HG02678 (cell line): Measurements from ENCODE around the gene GYG2.
"Not testable (repeated sequence)": the region's sequence is repeated elsewhere in the genome, so short reads cannot be mapped to it uniquely, and the experiment has no call there.

ENCODE experiments used
- ATAC-seq: cut with Tn5 transposase; IDR thresholded peaks from one replicate; pipeline ENCODE4 v1.9.1; 2021; ENCODE audit warnings: mild to moderate bottlenecking, moderate library complexity; ENCODE audit not compliant: unreplicated experiment

GYG2 gene

GRCh38 chrX:2898846-2899512 lies 70.2 kb downstream of the GYG2 start:
- no peak for ATAC-seq

- no peak for ATAC-seq
Observed at GRCh38 chrX:2901367-2902036, 72.8 kb downstream of the GYG2 start.

GRCh38 chrX:2902841-2903240 lies 74.1 kb downstream of the GYG2 start:
- ATAC-seq: no peak

DNA sequence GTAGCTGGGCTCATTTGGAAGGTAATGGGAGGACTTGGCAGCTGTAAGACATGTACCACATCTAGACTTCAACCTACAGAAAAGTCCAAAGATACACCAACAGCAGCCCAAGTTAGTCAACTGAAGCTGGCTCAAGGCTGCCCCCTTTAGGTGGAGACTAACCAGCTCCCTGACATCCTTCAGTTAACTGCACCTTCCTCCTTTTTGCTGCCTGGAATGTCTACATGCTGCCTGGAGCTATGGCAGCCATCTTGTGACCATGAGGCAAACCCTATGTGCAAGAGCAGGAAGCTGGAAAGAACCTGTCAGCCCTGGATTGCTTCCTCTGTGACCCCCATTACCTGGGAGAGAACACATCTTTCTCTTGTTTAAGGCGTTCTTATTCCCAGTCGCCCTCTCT lies 74.6 kb downstream of the GYG2 start:
- no peak for ATAC-seq

DNA sequence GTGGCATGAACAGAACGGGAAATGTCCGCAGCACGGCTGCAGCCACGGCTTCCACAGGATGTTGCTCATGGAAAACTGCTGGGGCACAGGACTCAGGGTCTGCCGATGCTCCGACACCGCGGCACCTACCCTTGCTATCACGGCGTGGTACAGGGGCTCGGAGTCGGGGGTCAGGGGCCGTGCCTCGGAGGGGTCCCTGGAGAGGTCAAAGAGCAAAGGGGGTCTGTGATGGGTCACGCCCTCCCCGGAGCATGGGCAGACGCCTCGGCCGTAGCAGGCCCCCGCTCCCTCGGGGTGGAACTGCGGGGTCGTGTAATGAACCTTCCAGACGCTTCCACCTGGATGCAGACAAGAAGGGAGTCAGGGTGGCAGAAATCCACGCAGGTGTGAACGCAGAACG lies 78.6 kb downstream of the GYG2 start:
- no peak for ATAC-seq

DNA sequence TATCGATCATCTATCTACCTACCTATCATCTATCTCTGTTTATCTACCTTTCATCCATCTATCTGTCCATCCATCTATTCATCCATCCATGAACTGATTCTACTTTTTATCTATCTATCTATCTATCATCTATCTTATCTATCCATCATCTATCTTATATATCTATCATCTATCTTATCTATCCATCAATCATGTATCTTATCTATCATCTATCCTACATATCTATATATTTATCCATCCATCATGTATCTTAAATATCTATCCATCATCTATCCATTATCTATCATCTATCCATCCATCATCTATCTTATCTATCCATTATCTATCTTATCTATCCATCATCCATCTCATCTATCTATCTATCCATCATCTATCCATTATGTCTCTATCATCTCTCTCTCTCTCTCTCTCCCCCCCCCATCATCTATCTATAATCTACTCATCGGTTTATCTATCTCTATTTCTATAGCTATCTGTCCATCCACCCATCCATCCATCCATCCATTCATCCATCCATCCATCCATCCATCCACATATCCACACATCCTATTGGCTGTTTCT lies 79.5 kb downstream of the GYG2 start:
- no peak for ATAC-seq

- no peak for ATAC-seq
Observed at GRCh38 chrX:2910109-2910508, 81.4 kb downstream of the GYG2 start.

DNA sequence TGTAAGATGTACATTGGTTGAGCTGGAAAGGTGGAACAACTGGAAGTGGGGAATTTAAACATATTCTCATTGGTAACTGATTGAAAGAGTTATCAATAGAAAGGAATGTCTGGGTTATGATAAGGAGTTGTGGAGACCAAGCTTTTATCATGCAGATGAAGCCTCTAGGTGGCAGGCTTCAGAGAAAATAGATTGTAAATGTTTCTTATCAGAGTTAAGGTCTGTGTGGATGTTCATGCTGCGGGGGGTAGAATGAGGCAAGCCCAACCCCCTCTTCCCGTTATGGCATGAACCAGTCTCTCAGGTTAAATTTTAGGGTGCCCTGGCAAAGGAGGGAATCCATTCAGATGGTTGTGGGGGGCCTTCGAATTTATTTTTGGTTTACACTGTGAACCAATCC lies 84.4 kb downstream of the GYG2 start:
- no peak for ATAC-seq

DNA sequence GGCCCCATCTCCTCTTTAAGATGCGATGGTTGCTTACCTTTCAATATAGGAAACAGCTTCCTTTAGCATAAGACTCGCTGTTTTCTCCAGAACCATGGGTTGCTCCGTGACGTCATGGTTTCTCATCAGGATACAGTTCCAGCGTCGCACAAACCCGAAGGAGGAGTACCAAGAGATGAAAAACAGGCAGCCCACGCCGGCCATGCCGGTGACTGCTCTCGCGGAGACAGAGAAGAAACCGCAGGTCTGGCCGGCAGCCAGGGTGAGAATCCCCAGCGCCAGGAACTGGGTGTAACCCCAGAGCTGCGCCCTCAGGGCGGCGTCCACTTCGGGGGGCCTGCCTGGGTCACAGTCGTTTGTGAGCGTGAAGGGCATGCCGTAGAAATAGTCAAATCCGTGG lies 89.0 kb downstream of the GYG2 start:
- ATAC-seq: no peak

DNA sequence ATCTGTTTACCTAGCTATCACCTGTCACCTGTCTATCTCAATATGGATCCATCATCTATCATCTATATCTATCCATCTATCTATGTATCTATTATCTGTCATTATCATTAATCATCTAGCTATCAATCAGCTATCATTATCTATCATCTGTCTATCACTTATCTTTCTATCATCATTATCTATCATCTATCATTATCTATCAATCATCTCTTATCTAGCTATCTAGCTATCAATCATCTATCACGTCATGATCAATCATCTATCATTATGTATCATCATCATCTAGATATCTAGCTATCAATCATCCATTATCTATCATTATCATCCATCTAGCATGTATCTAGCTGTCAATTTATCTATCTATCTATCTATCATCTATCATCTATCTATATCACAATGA lies 92.5 kb downstream of the GYG2 start:
- no peak for ATAC-seq

- no peak for ATAC-seq
Observed at GRCh38 chrX:2921750-2922149, 93.0 kb downstream of the GYG2 start.

GRCh38 chrX:2924151-2924550 lies 95.4 kb downstream of the GYG2 start:
- ATAC-seq: no peak

GRCh38 chrX:2926255-2926654 lies 97.5 kb downstream of the GYG2 start:
- not testable (repeated sequence) for ATAC-seq

- no peak for ATAC-seq
Observed at GRCh38 chrX:2926664-2927275, 98.0 kb downstream of the GYG2 start.

GRCh38 chrX:2928191-2928582 lies 99.5 kb downstream of the GYG2 start:
- ATAC-seq: no peak

DNA sequence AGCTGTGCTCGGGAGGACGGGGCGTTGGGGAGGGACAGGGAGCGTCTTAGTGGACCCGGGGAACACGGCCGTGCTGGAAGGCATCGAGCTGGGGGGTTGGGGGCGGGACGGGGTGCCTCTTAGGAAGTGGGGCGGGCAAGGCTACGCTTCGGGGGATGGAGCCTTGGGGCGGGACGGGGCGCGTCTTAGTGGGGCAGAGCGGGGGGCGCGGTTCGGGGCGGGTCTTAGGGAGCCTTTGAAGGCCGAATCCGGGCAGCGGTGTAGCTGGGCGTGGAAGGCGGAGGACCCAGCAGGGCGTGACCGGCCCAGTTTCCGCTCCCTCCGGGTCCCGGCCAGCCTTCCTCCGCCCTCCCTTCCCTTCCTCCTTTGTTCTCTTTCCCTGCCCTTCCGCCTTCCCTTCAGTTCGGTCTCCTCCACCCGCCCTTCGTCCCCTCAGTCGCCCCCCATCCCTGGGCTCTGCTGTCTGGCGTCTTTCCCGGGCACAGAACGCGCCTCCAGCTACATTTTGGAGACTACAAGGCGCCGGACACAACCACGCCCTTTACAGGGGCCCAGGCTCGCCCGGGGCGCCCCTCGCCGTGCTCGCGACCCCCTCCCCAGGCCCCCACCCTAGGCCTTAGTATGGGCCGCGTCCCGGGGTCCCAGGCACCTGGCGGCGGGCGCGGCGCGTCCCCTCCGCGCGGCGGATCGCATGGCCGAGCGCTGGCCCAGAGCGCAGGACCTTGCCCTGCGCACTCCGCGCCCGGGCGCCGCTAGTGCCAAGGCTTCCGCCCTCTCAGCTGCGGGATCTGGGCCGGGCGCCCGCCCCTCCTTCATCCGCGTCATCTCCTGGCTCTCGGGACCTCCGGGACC lies 100.1 kb downstream of the GYG2 start, which contains the start of gene ARSD:
TSS of gene ARSD (minus strand) at position 757 of the 852 bp plus-strand sequence. CDS start at position 693, 64 bp downstream.
- peak; percentile 96 for ATAC-seq

GRCh38 chrX:2931155-2931554 lies 102.4 kb downstream of the GYG2 start:
- no peak for ATAC-seq

DNA sequence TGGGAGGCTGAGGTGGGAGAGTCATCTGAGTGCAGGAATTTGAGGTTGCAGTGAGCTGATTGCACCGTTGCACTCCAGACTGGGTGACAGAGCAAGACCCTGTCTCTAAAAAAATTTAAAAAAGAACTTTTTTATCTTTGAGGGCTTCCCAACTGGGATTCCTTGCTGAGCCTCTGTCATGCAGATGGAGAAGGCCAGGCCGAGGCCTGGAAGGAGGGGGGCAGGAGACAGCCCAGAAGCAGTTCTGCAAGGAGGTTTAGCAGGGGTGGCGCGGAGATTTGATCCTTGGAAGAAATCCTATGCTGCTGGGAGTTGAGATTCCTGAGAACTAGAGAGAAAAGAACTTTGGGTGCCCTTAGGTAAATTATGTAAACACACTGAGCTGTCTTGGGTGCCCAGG lies 102.9 kb downstream of the GYG2 start:
- ATAC-seq: no peak
